Activated T-helper 17 cell treated with anti-CD3 and anti-CD28 coated beads, Interleukin-2, amount 50 U/mL, for 72 hours (primary cell): ENCODE results near the gene FRMD3. TPM values are rescaled to one million over a fixed set of nuclear protein-coding genes. Genes with fewer than 3 reads are reported as not detected.

Source experiments
- ATAC-seq: fragments of 150-1000 bp; cut with Tn5 transposase; replicated peaks from 2 replicates; pipeline ENCODE4 v1.10.0; 2021; ENCODE audit warnings: mild to moderate bottlenecking, moderate library complexity
- H3K27ac Mint-ChIP-seq: one replicate; pipeline ENCODE4 v1.8.0; 2022; ENCODE audit warnings: mixed read lengths
- H3K27me3 Mint-ChIP-seq: one replicate; pipeline ENCODE4 v1.8.0; 2022; ENCODE audit warnings: mixed read lengths
- H3K36me3 Mint-ChIP-seq: one replicate; pipeline ENCODE4 v1.8.0; 2022; ENCODE audit warnings: low read depth, mild to moderate bottlenecking, mixed read lengths
- H3K4me1 Mint-ChIP-seq: one replicate; pipeline ENCODE4 v1.8.0; 2022; ENCODE audit warnings: mixed read lengths
- H3K4me3 Mint-ChIP-seq: one replicate; pipeline ENCODE4 v1.8.0; 2022; ENCODE audit warnings: mild to moderate bottlenecking, mixed read lengths
- H3K9me3 Mint-ChIP-seq: one replicate; pipeline ENCODE4 v1.8.0; 2022; ENCODE audit warnings: mixed read lengths
- total RNA-seq, 2 donors: library from RNA; stranded (reverse); gene quantifications; one replicate each; pipeline ENCODE4 v1.2.3, GENCODE V29; 2022

FRMD3 gene
- total RNA-seq, 2 donors from 2014 or later = 0.17 to 0.82 TPM

GRCh38 chr9:83346655-83347420 is 191.4 kb downstream of the FRMD3 start:
- no peak overlapping the region for H3K27ac Mint-ChIP-seq
- H3K36me3 Mint-ChIP-seq = no peaks in the 10 kb centered on the region
- H3K9me3 Mint-ChIP-seq = no peaks in the 10 kb centered on the region
- ATAC-seq = no peak
- H3K4me3 Mint-ChIP-seq = no peak overlapping the region
- no peaks in the 10 kb centered on the region for H3K4me1 Mint-ChIP-seq
- H3K27me3 Mint-ChIP-seq = no peaks in the 10 kb centered on the region

- ATAC-seq = no peak
- H3K9me3 Mint-ChIP-seq = no peaks in the 10 kb centered on the region
- no peaks in the 10 kb centered on the region for H3K27me3 Mint-ChIP-seq
- H3K4me3 Mint-ChIP-seq = no peak overlapping the region
- no peak overlapping the region for H3K27ac Mint-ChIP-seq
- no peaks in the 10 kb centered on the region for H3K36me3 Mint-ChIP-seq
- no peaks in the 10 kb centered on the region for H3K4me1 Mint-ChIP-seq
Measured at GRCh38 chr9:83343366-83343999, 194.7 kb downstream of the FRMD3 start.

- Mint-ChIP-seq H3K4me3 (no peak overlapping the region), H3K27me3 (no peaks in the 10 kb centered on the region), H3K27ac (no peak overlapping the region), H3K9me3 (no peaks in the 10 kb centered on the region), H3K36me3 (no peaks in the 10 kb centered on the region), H3K4me1 (no peaks in the 10 kb centered on the region)
- ATAC-seq = no peak
Measured at GRCh38 chr9:83342731-83343130, 195.5 kb downstream of the FRMD3 start.

GRCh38 chr9:83342006-83342405 is 196.2 kb downstream of the FRMD3 start:
- no peak overlapping the region for H3K4me3 Mint-ChIP-seq
- no peaks in the 10 kb centered on the region for H3K9me3 Mint-ChIP-seq
- no peak overlapping the region for H3K27ac Mint-ChIP-seq
- H3K4me1 Mint-ChIP-seq = no peaks in the 10 kb centered on the region
- no peaks in the 10 kb centered on the region for H3K27me3 Mint-ChIP-seq
- no peak for ATAC-seq
- no peaks in the 10 kb centered on the region for H3K36me3 Mint-ChIP-seq

GRCh38 chr9:83340451-83340850 is 197.8 kb downstream of the FRMD3 start:
- Mint-ChIP-seq H3K27me3 (no peaks in the 10 kb centered on the region), H3K36me3 (no peaks in the 10 kb centered on the region), H3K4me1 (no peaks in the 10 kb centered on the region), H3K27ac (no peak overlapping the region), H3K9me3 (no peaks in the 10 kb centered on the region), H3K4me3 (no peak overlapping the region)
- ATAC-seq = no peak

GRCh38 chr9:83339435-83339834 is 198.8 kb downstream of the FRMD3 start:
- no peak overlapping the region for H3K27ac Mint-ChIP-seq
- no peaks in the 10 kb centered on the region for H3K36me3 Mint-ChIP-seq
- ATAC-seq = no peak
- no peaks in the 10 kb centered on the region for H3K9me3 Mint-ChIP-seq
- H3K4me1 Mint-ChIP-seq = no peaks in the 10 kb centered on the region
- no peak overlapping the region for H3K4me3 Mint-ChIP-seq
- H3K27me3 Mint-ChIP-seq = no peaks in the 10 kb centered on the region

GRCh38 chr9:83336706-83337105 is 201.5 kb downstream of the FRMD3 start:
- H3K4me1 Mint-ChIP-seq = no peaks in the 10 kb centered on the region
- no peaks in the 10 kb centered on the region for H3K27me3 Mint-ChIP-seq
- H3K36me3 Mint-ChIP-seq = no peaks in the 10 kb centered on the region
- no peak for ATAC-seq
- no peak overlapping the region for H3K27ac Mint-ChIP-seq
- H3K4me3 Mint-ChIP-seq = no peak overlapping the region
- H3K9me3 Mint-ChIP-seq = no peaks in the 10 kb centered on the region

- Mint-ChIP-seq H3K4me3 (no peak overlapping the region), H3K27me3 (no peaks in the 10 kb centered on the region), H3K4me1 (no peaks in the 10 kb centered on the region), H3K9me3 (no peaks in the 10 kb centered on the region), H3K27ac (no peak overlapping the region), H3K36me3 (no peaks in the 10 kb centered on the region)
- peak; percentile 71 for ATAC-seq
Measured at GRCh38 chr9:83334320-83334719, 203.9 kb downstream of the FRMD3 start.

GRCh38 chr9:83330207-83331196 is 207.7 kb downstream of the FRMD3 start:
- no peak for ATAC-seq
- Mint-ChIP-seq H3K36me3 (no peaks in the 10 kb centered on the region), H3K4me1 (no peaks in the 10 kb centered on the region), H3K27ac (no peak overlapping the region), H3K9me3 (no peaks in the 10 kb centered on the region), H3K27me3 (no peaks in the 10 kb centered on the region), H3K4me3 (no peak overlapping the region)

- Mint-ChIP-seq H3K4me3 (no peak overlapping the region), H3K9me3 (no peaks in the 10 kb centered on the region), H3K27me3 (no peaks in the 10 kb centered on the region), H3K36me3 (no peaks in the 10 kb centered on the region), H3K4me1 (no peaks in the 10 kb centered on the region), H3K27ac (no peak overlapping the region)
- ATAC-seq = no peak
Measured at GRCh38 chr9:83327750-83328622, 210.2 kb downstream of the FRMD3 start.

- Mint-ChIP-seq H3K36me3 (no peaks in the 10 kb centered on the region), H3K9me3 (no peaks in the 10 kb centered on the region), H3K4me3 (no peak overlapping the region), H3K4me1 (no peaks in the 10 kb centered on the region), H3K27me3 (no peaks in the 10 kb centered on the region), H3K27ac (no peak overlapping the region)
- ATAC-seq = no peak
Measured at GRCh38 chr9:83327323-83327722, 210.9 kb downstream of the FRMD3 start.

GRCh38 chr9:83323148-83323547 is 215.1 kb downstream of the FRMD3 start:
- Mint-ChIP-seq H3K27ac (no peak overlapping the region), H3K27me3 (no peaks in the 10 kb centered on the region), H3K36me3 (no peaks in the 10 kb centered on the region), H3K4me3 (no peak overlapping the region), H3K9me3 (peaks cover 17% of the 10 kb centered on the region), H3K4me1 (no peaks in the 10 kb centered on the region)
- no peak for ATAC-seq

- peaks cover 17% of the 10 kb centered on the region for H3K9me3 Mint-ChIP-seq
- H3K4me1 Mint-ChIP-seq = no peaks in the 10 kb centered on the region
- H3K27ac Mint-ChIP-seq = no peak overlapping the region
- H3K36me3 Mint-ChIP-seq = no peaks in the 10 kb centered on the region
- ATAC-seq = no peak
- no peaks in the 10 kb centered on the region for H3K27me3 Mint-ChIP-seq
- H3K4me3 Mint-ChIP-seq = no peak overlapping the region
Measured at GRCh38 chr9:83322438-83322837, 215.8 kb downstream of the FRMD3 start.

- Mint-ChIP-seq H3K36me3 (no peaks in the 10 kb centered on the region), H3K27ac (no peak overlapping the region), H3K9me3 (peaks cover 17% of the 10 kb centered on the region)
Measured at GRCh38 chr9:83317244-83317643, 221.0 kb downstream of the FRMD3 start.

More at GRCh38 chr9:83317244-83317643, 221.0 kb downstream of the FRMD3 start:
- Mint-ChIP-seq H3K27me3 (no peaks in the 10 kb centered on the region), H3K4me3 (no peak overlapping the region), H3K4me1 (no peaks in the 10 kb centered on the region)
- ATAC-seq = no peak
